IMR-90 (cell line): ENCODE measurements around the gene GABBR2. TPM values are rescaled to one million over a fixed set of nuclear protein-coding genes. Genes with fewer than 3 reads are reported as not detected.

Experiments
- ATAC-seq: fragments of 200-7000 bp; cut with Tn5 transposase; 2 replicates; pipeline ENCODE4 v1.9.1; 2020; ENCODE audit warnings: low read depth, mild to moderate bottlenecking, moderate library complexity
- BruUV-seq: library from RNA; stranded (reverse); fragments of 400-500 nt; replicated peaks from 2 replicates; lab custom pipeline; 2021; lab: Mats Ljungman, UMichigan
- CTCF ChIA-PET: fragments of 300-600 bp; formaldehyde crosslinking; extraction: SDS; loops from one replicate; lab custom pipeline; 2021; ENCODE audit warnings: antibody characterized with exemption; lab: Yijun Ruan, JAX
- POLR2A ChIA-PET: fragments of 300-600 bp; sonication (Branson Sonifier 250); formaldehyde crosslinking; loops from one replicate; lab custom pipeline; 2022; ENCODE audit warnings: antibody characterized with exemption; ENCODE audit not compliant: unreplicated experiment; lab: Charles Lee
- DNase-seq: peaks from one replicate; pipeline ENCODE4 v3.0.0; 2013
- H2AFZ ChIP-seq: replicated peaks from 2 replicates; pipeline ENCODE3; 2013; ENCODE audit warnings: low read length, mild to moderate bottlenecking; ENCODE audit not compliant: poor library complexity
- H2AK5ac ChIP-seq: 2 replicates; pipeline ENCODE4 v1.6.1; 2013; ENCODE audit warnings: low read depth, low read length, inconsistent platforms
- H2AK9ac ChIP-seq: replicated peaks from 2 replicates; pipeline ENCODE3; 2013; ENCODE audit warnings: mild to moderate bottlenecking, low read depth, low read length, moderate library complexity; ENCODE audit not compliant: poor library complexity
- H2BK120ac ChIP-seq: 2 replicates; pipeline ENCODE4 v1.6.1; 2013; ENCODE audit warnings: low read depth, low read length, inconsistent platforms
- H2BK15ac ChIP-seq: 3 replicates; pipeline ENCODE4 v1.6.1; 2013; ENCODE audit warnings: low read depth, low read length, inconsistent platforms
- H2BK20ac ChIP-seq: 2 replicates; pipeline ENCODE4 v1.6.1; 2013; ENCODE audit warnings: low read depth, mild to moderate bottlenecking, inconsistent platforms, low read length, moderate library complexity
- H2BK5ac ChIP-seq: 2 replicates; pipeline ENCODE4 v1.6.1; 2013; ENCODE audit warnings: mild to moderate bottlenecking, low read depth, low read length, inconsistent platforms; ENCODE audit not compliant: poor library complexity, severe bottlenecking
- H3K14ac ChIP-seq: replicated peaks from 2 replicates; pipeline ENCODE4 v1.6.1; 2013; ENCODE audit warnings: low read depth, low read length, inconsistent platforms
- H3K18ac ChIP-seq: 2 replicates; pipeline ENCODE4 v1.6.1; 2013; ENCODE audit warnings: low read depth, low read length, control low read depth
- H3K23ac ChIP-seq: 2 replicates; pipeline ENCODE4 v1.6.1; 2013; ENCODE audit warnings: low read depth, low read length, inconsistent platforms
- H3K27ac ChIP-seq: 2 replicates; pipeline ENCODE4 v1.5.1; 2013; ENCODE audit warnings: mild to moderate bottlenecking, control low read depth, low read length; ENCODE audit not compliant: insufficient read depth
- H3K27me3 ChIP-seq: 2 replicates; pipeline ENCODE4 v1.6.1; 2013; ENCODE audit warnings: low read length; ENCODE audit not compliant: control insufficient read depth, insufficient read depth
- H3K36me3 ChIP-seq: 2 replicates; pipeline ENCODE4 v1.6.1; 2013; ENCODE audit warnings: low read length, mixed read lengths; ENCODE audit not compliant: control insufficient read depth, insufficient read depth
- H3K4ac ChIP-seq: 2 replicates; pipeline ENCODE4 v1.6.1; 2013; ENCODE audit warnings: low read depth, low read length, inconsistent platforms
- H3K4me1 ChIP-seq: 2 replicates; pipeline ENCODE4 v1.6.1; 2013; ENCODE audit warnings: low read length, mixed read lengths; ENCODE audit not compliant: control insufficient read depth, insufficient read depth
- H3K4me2 ChIP-seq: 2 replicates; pipeline ENCODE4 v1.6.1; 2013; ENCODE audit warnings: low read depth, mild to moderate bottlenecking, control low read depth, low read length, moderate library complexity
- H3K4me3 ChIP-seq: 2 replicates; pipeline ENCODE4 v1.5.1; 2013; ENCODE audit warnings: low read depth, mild to moderate bottlenecking, control low read depth, low read length, moderate library complexity; ENCODE audit not compliant: insufficient read depth
- H3K56ac ChIP-seq: 2 replicates; pipeline ENCODE4 v1.6.1; 2013; ENCODE audit warnings: low read length, inconsistent platforms; ENCODE audit not compliant: insufficient read depth; ENCODE audit errors: extremely low read depth
- H3K79me1 ChIP-seq, 2 experiments: 2 replicates each; pipeline ENCODE4 v1.6.1; 2013; ENCODE audit warnings: low read length in 2 of 2, inconsistent platforms in 1 of 2, low read depth in 1 of 2
- H3K9ac ChIP-seq: 2 replicates; pipeline ENCODE4 v1.6.1; 2013; ENCODE audit warnings: low read depth, low read length, control low read depth
- H3K9me1 ChIP-seq: 2 replicates; pipeline ENCODE4 v1.6.1; 2013; ENCODE audit warnings: low read length, inconsistent platforms; ENCODE audit not compliant: insufficient read depth
- H3K9me3 ChIP-seq: 2 replicates; pipeline ENCODE4 v1.6.1; 2013; ENCODE audit warnings: low read length; ENCODE audit not compliant: control insufficient read depth, insufficient read depth
- H4K20me1 ChIP-seq: 2 replicates; pipeline ENCODE4 v1.6.1; 2013; ENCODE audit warnings: low read length, inconsistent platforms; ENCODE audit not compliant: insufficient read depth
- H4K5ac ChIP-seq: 2 replicates; pipeline ENCODE4 v1.6.1; 2013; ENCODE audit warnings: mild to moderate bottlenecking, low read depth, low read length, control low read depth
- H4K8ac ChIP-seq, 2 experiments: 2 replicates each; pipeline ENCODE4 v1.6.1; 2013; ENCODE audit warnings: low read depth in 2 of 2, low read length in 2 of 2, control low read depth in 1 of 2, inconsistent platforms in 1 of 2
- H4K91ac ChIP-seq: 2 replicates; pipeline ENCODE4 v1.6.1; 2013; ENCODE audit warnings: low read depth, low read length, inconsistent platforms; ENCODE audit not compliant: insufficient read depth
- BHLHE40 ChIP-seq: fragments of 150-350 bp; IDR thresholded peaks from 2 replicates; pipeline ENCODE4 v1.6.1; 2016; ENCODE audit warnings: mild to moderate bottlenecking, low read depth, low read length
- CHD1 ChIP-seq: IDR thresholded peaks from 2 replicates; pipeline ENCODE4 v1.6.1; 2012; ENCODE audit warnings: low read depth, low read length, improper control_type of control experiment
- CTCF ChIP-seq: conservative IDR thresholded peaks from 2 replicates; pipeline ENCODE4 v1.5.1; 2012; ENCODE audit warnings: mild to moderate bottlenecking, low read depth, low read length, improper control_type of control experiment
- ELK1 ChIP-seq: fragments of 150-350 bp; IDR thresholded peaks from 2 replicates; pipeline ENCODE4 v1.6.1; 2016; ENCODE audit warnings: low read depth, mild to moderate bottlenecking, low read length, moderate library complexity, borderline replicate concordance
- MAFK ChIP-seq: IDR thresholded peaks from 2 replicates; pipeline ENCODE4 v1.6.1; 2012; ENCODE audit warnings: low read depth, low read length, improper control_type of control experiment
- NFE2L2 ChIP-seq: fragments of 150-350 bp; IDR thresholded peaks from 2 replicates; pipeline ENCODE4 v1.6.1; 2016; ENCODE audit warnings: low read depth, mild to moderate bottlenecking, low read length
- POLR2A ChIP-seq: IDR thresholded peaks from 2 replicates; pipeline ENCODE4 v1.6.1; 2012; ENCODE audit warnings: mild to moderate bottlenecking, low read depth, low read length
- RAD21 ChIP-seq: IDR thresholded peaks from 2 replicates; pipeline ENCODE4 v1.6.1; 2012; ENCODE audit warnings: low read length, improper control_type of control experiment
- RFX5 ChIP-seq: IDR thresholded peaks from 2 replicates; pipeline ENCODE4 v1.8.0; 2012; ENCODE audit warnings: low read depth, mild to moderate bottlenecking, low read length, moderate library complexity
- SMC3 ChIP-seq: fragments of 150-350 bp; IDR thresholded peaks from 2 replicates; pipeline ENCODE4 v1.6.1; 2016; ENCODE audit warnings: low read depth, mild to moderate bottlenecking, antibody characterized with exemption, low read length, moderate library complexity
- USF2 ChIP-seq: fragments of 150-350 bp; IDR thresholded peaks from 2 replicates; pipeline ENCODE4 v1.6.1; 2017; ENCODE audit warnings: mild to moderate bottlenecking, antibody characterized with exemption, low read length, low read depth
- WGBS, 2 experiments: methylation state at CpG; one replicate each; pipeline versions ENCODE4 v1.1.5 to v1.1.7; 2013; ENCODE audit warnings: missing lambda C conversion rate in 2 of 2; ENCODE audit not compliant: insufficient read length in 1 of 2; ENCODE audit errors: extremely low coverage in 2 of 2; 5-methylcytosine and 5-hydroxymethylcytosine counted together
- dilution Hi-C: fragments of 300-500 bp; cut with HindIII; formaldehyde crosslinking; loops from one replicate; pipeline ENCODE4 v1.14.3; 2018; ENCODE audit warnings: low sequenced_read_pairs; ENCODE audit not compliant: unreplicated experiment
- in situ Hi-C: fragments of 300-500 bp; cut with MboI; formaldehyde crosslinking; loops from 3 replicates; pipeline ENCODE4 v1.14.3; 2019; ENCODE audit warnings: low sequenced_read_pairs, inconsistent platforms, mixed read lengths
- intact Hi-C: fragments of 100-400 bp; cut with micrococcal nuclease; formaldehyde crosslinking; loops from 2 replicates; pipeline ENCODE4 v1.10.0; 2022
- polyA plus RNA-seq, 3 experiments: library from polyadenylated mRNA; depleted of rRNA; stranded (reverse); fragments of >200 nt; gene quantifications; 2 replicates each; pipeline ENCODE4 v1.2.3, GENCODE V29; 2012; ENCODE audit warnings: low replicate concordance in 1 of 3
- total RNA-seq: library from RNA; depleted of rRNA; stranded (reverse); fragments of >200 nt; gene quantifications from 2 replicates; pipeline ENCODE4 v1.2.3, GENCODE V29; 2012

GABBR2 gene
- total and polyA plus RNA-seq, 2 of the 4 experiments (the other 2 are of a cell fraction): 14.2 to 20.3 TPM

- BruUV-seq: no TSS peak
- no peak for ATAC-seq
- H3K9me1 ChIP-seq: no peaks in the 10 kb centered on the region
- no peak overlapping the region for H3K56ac ChIP-seq
- TF ChIP-seq CTCF (no peak), BHLHE40 (no peak), RFX5 (no peak), CHD1 (no peak), MAFK (no peak), RAD21 (no peak), ELK1 (no peak), SMC3 (no peak), POLR2A (no peak), USF2 (no peak), NFE2L2 (no peak)
- no peak overlapping the region for H2BK120ac ChIP-seq
- H2AFZ ChIP-seq: no peak overlapping the region
- H3K23ac ChIP-seq: no peak overlapping the region
- no peaks in the 10 kb centered on the region for H3K9me3 ChIP-seq
- no peak overlapping the region for H2BK5ac ChIP-seq
- no peak overlapping the region for H3K4me3 ChIP-seq
- H4K91ac ChIP-seq: no peak overlapping the region
- ChIA-PET POLR2A (no interaction called here), CTCF (no interaction called here)
- no peak overlapping the region for H2AK5ac ChIP-seq
- in situ Hi-C loops (no loop called here), dilution Hi-C loops (no loop called here), intact Hi-C loops (no loop called here)
- no peak overlapping the region for H3K27ac ChIP-seq
- H4K8ac ChIP-seq: no peak overlapping the region
- no peak for DNase-seq
- H4K20me1 ChIP-seq: no peaks in the 10 kb centered on the region
- H3K36me3 ChIP-seq: no peaks in the 10 kb centered on the region
- H4K5ac ChIP-seq: no peak overlapping the region
- no peak overlapping the region for H2BK15ac ChIP-seq
- H3K4me1 ChIP-seq: no peaks in the 10 kb centered on the region
- no peak overlapping the region for H3K4me2 ChIP-seq
- H3K79me1 ChIP-seq: no peaks in the 10 kb centered on the region
- no CpG with 5 or more reads among the region's 2 CpGs for WGBS, 2 experiments
- no peak overlapping the region for H3K9ac ChIP-seq
- H3K18ac ChIP-seq: no peak overlapping the region
- no peak overlapping the region for H3K14ac ChIP-seq
- no peak overlapping the region for H2BK20ac ChIP-seq
- H2AK9ac ChIP-seq: no peak overlapping the region
- H3K27me3 ChIP-seq: peaks cover 33% of the 10 kb centered on the region
- H3K4ac ChIP-seq: no peak overlapping the region
Measured at GRCh38 chr9:98280162-98280561, 428.6 kb downstream of the GABBR2 start.
